ENCODE results near the gene HSFX4.

HSFX4 gene

DNA sequence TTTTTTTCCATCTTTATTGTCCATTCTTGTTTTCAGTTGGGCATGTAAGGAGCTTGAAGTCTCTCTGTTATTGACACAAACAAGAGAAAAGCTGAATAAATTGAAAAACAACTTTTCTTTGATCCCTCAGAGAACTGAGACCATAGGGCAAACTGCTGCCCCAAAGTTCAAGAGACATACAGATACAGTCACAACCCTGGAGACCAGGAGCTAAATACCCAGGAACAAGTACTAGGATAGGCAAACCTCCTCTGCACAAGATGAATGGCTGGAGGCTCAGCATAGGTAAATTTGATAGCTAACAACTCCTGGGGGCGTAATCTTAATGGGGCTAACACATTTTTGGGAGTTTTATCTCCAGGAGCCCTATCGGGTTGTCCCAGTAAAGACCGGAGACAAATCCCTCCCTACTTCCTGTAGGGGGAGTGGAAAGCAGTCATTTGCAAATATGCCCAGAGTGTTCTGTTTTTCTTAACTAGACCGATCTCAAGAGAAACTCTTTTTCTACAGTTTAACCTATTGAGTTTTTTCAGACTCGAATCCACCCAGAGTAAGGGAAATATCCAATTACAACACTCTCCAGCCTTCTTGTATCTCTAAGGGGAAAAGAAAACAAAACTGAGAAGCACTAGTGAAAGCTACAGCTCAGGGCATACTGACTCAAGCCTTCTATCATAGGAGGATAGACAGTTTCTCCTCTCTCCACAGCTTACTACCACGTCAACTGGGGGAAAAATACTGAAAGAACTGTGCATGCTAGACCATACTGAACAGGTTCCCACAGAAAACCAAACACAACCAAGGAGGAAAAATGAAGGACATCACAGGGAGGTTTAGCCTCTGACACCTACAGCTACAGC lies 25.3 kb upstream of the HSFX4 start:
- Histone ChIP-seq H3K79me2 (ENCODE audit: insufficient read depth, low read length) (no peaks in the 10 kb centered on the region), H4K20me1 (ENCODE audit: insufficient read depth, low read length) (no peaks in the 10 kb centered on the region), H3K27ac (ENCODE audit: low read depth, low read length, poor library complexity, severe bottlenecking) (no peak overlapping the region), H3K36me3 (ENCODE audit: insufficient read depth, low read length) (no peaks in the 10 kb centered on the region), H3K9me2 (ENCODE audit: low read depth, low read length) (no peaks in the 10 kb centered on the region), H3K4me3 (ENCODE audit: low read depth, low read length, poor library complexity, severe bottlenecking) (peak overlapping the region; percentile 16), H3F3A (ENCODE audit: insufficient read depth, low read length) (no peaks in the 10 kb centered on the region), H3K4me2 (ENCODE audit: low read length) (no peak overlapping the region), H2AFZ (ENCODE audit: low read length) (no peak overlapping the region), H3K9me3 (ENCODE audit: low read length) (no peaks in the 10 kb centered on the region), H3K9ac (ENCODE audit: low read length) (no peak overlapping the region), H3K27me3 (ENCODE audit: insufficient read depth, low read length) (no peaks in the 10 kb centered on the region), H3K4me1 (ENCODE audit: insufficient read depth, low read length, severe bottlenecking) (no peaks in the 10 kb centered on the region)
- no peak for TF ChIP-seq EZH2 (IDR thresholded peaks at IDR 0.05; ENCODE audit: borderline replicate concordance, low read length)
- TF ChIP-seq, protein P1, sequence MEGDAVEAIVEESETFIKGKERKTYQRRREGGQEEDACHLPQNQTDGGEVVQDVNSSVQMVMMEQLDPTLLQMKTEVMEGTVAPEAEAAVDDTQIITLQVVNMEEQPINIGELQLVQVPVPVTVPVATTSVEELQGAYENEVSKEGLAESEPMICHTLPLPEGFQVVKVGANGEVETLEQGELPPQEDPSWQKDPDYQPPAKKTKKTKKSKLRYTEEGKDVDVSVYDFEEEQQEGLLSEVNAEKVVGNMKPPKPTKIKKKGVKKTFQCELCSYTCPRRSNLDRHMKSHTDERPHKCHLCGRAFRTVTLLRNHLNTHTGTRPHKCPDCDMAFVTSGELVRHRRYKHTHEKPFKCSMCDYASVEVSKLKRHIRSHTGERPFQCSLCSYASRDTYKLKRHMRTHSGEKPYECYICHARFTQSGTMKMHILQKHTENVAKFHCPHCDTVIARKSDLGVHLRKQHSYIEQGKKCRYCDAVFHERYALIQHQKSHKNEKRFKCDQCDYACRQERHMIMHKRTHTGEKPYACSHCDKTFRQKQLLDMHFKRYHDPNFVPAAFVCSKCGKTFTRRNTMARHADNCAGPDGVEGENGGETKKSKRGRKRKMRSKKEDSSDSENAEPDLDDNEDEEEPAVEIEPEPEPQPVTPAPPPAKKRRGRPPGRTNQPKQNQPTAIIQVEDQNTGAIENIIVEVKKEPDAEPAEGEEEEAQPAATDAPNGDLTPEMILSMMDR (IDR thresholded peaks at IDR 0.05; ENCODE audit: low read length) = no peak

DNA sequence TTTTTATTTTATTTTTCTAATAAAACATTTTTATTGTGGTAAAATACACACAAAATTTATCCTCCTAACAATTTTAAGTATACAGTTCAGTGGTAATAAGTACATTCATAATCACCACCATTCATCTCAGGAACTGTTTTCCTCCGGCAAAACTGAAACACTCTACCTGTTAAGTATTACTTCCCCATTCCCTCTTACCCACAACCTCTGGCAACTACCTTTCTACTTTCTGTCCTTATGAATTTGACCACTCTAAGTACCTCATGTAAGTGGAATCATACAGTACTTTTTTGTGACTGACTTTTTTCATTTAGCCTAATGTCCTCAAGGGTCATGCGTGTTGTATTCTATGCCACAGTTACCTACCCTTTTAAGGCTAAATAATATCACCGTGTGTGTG lies 21.1 kb upstream of the HSFX4 start:
- Histone ChIP-seq H4K20me1 (ENCODE audit: insufficient read depth, low read length) (no peaks in the 10 kb centered on the region), H3K4me3 (ENCODE audit: low read depth, low read length, poor library complexity, severe bottlenecking) (no peak overlapping the region), H3K4me1 (ENCODE audit: insufficient read depth, low read length, severe bottlenecking) (no peaks in the 10 kb centered on the region), H3K9me2 (ENCODE audit: low read depth, low read length) (no peaks in the 10 kb centered on the region), H2AFZ (ENCODE audit: low read length) (no peak overlapping the region), H3K27ac (ENCODE audit: low read depth, low read length, poor library complexity, severe bottlenecking) (no peak overlapping the region), H3K4me2 (ENCODE audit: low read length) (no peak overlapping the region), H3K79me2 (ENCODE audit: insufficient read depth, low read length) (no peaks in the 10 kb centered on the region), H3K27me3 (ENCODE audit: insufficient read depth, low read length) (no peaks in the 10 kb centered on the region), H3F3A (ENCODE audit: insufficient read depth, low read length) (no peaks in the 10 kb centered on the region), H3K9ac (ENCODE audit: low read length) (no peak overlapping the region), H3K9me3 (ENCODE audit: low read length) (no peaks in the 10 kb centered on the region), H3K36me3 (ENCODE audit: insufficient read depth, low read length) (no peaks in the 10 kb centered on the region)
- TF ChIP-seq EZH2 (IDR thresholded peaks at IDR 0.05; ENCODE audit: borderline replicate concordance, low read length) = no peak
- TF ChIP-seq, protein P1 (IDR thresholded peaks at IDR 0.05; ENCODE audit: low read length) = no peak

DNA sequence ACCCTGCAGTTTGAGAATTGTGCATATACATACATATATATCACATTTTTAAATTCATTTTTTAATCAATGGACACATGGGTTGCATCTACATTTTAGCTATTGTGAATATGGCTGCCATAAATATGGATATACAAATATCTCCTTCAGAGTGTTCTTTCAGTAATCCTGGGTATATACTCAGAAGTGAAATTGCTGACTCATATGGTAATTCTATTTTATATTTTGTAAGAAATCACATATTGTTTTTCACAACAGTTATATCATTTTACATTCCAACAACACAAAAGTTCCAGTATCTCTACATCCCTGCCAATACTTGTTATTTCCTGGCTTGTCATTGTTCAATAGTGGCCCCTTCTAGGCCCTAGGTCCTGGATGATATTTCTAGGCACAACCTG lies 20.6 kb upstream of the HSFX4 start:
- Histone ChIP-seq H3K79me2 (ENCODE audit: insufficient read depth, low read length) (no peaks in the 10 kb centered on the region), H3K27ac (ENCODE audit: low read depth, low read length, poor library complexity, severe bottlenecking) (no peak overlapping the region), H3K36me3 (ENCODE audit: insufficient read depth, low read length) (no peaks in the 10 kb centered on the region), H4K20me1 (ENCODE audit: insufficient read depth, low read length) (no peaks in the 10 kb centered on the region), H3F3A (ENCODE audit: insufficient read depth, low read length) (no peaks in the 10 kb centered on the region), H3K9ac (ENCODE audit: low read length) (no peak overlapping the region), H3K9me2 (ENCODE audit: low read depth, low read length) (no peaks in the 10 kb centered on the region), H2AFZ (ENCODE audit: low read length) (no peak overlapping the region), H3K4me1 (ENCODE audit: insufficient read depth, low read length, severe bottlenecking) (no peaks in the 10 kb centered on the region), H3K9me3 (ENCODE audit: low read length) (no peaks in the 10 kb centered on the region), H3K27me3 (ENCODE audit: insufficient read depth, low read length) (no peaks in the 10 kb centered on the region), H3K4me3 (ENCODE audit: low read depth, low read length, poor library complexity, severe bottlenecking) (no peak overlapping the region), H3K4me2 (ENCODE audit: low read length) (no peak overlapping the region)
- TF ChIP-seq, protein P1 (IDR thresholded peaks at IDR 0.05; ENCODE audit: low read length) = no peak
- TF ChIP-seq EZH2 (IDR thresholded peaks at IDR 0.05; ENCODE audit: borderline replicate concordance, low read length) = no peak

All from OCI-LY1 (cell line).